Loucy (cell line): ENCODE data around the gene ALS2.

ENCODE experiments used
- H2AFZ ChIP-seq: fragments of 200-600 bp; sonication (generic); 2 replicates; pipeline ENCODE4 v1.6.0; 2016; ENCODE audit warnings: antibody characterized with exemption, mild to moderate bottlenecking, low read length, moderate library complexity
- H3F3A ChIP-seq: fragments of 200-600 bp; 2 replicates; pipeline ENCODE4 v1.6.0; 2016; ENCODE audit warnings: antibody characterized with exemption, low read depth, mild to moderate bottlenecking
- H3K27me3 ChIP-seq: fragments of 200-600 bp; sonication (generic); 2 replicates; pipeline ENCODE4 v1.6.1; 2014; ENCODE audit warnings: low read length, mild to moderate bottlenecking; ENCODE audit not compliant: insufficient read depth, poor library complexity, severe bottlenecking
- H3K36me3 ChIP-seq: fragments of 200-600 bp; sonication (generic); 2 replicates; pipeline ENCODE4 v1.6.1; 2016; ENCODE audit warnings: low read length; ENCODE audit not compliant: insufficient read depth
- H3K4me1 ChIP-seq: fragments of 200-600 bp; sonication (generic); 2 replicates; pipeline ENCODE4 v1.5.1; 2014; ENCODE audit warnings: low read length, mild to moderate bottlenecking; ENCODE audit not compliant: insufficient read depth, poor library complexity, severe bottlenecking
- H3K4me2 ChIP-seq: fragments of 200-600 bp; sonication (generic); 2 replicates; pipeline ENCODE4 v1.6.0; 2014; ENCODE audit warnings: antibody characterized with exemption, low read length, low read depth, mild to moderate bottlenecking; ENCODE audit not compliant: poor library complexity, severe bottlenecking
- H3K4me3 ChIP-seq: fragments of 200-600 bp; sonication (generic); 2 replicates; pipeline ENCODE4 v1.5.1; 2014; ENCODE audit warnings: low read length, mild to moderate bottlenecking, mixed read lengths; ENCODE audit not compliant: poor library complexity, severe bottlenecking
- H3K79me2 ChIP-seq: fragments of 200-600 bp; sonication (generic); 2 replicates; pipeline ENCODE4 v1.6.1; 2014; ENCODE audit warnings: low read length; ENCODE audit not compliant: insufficient read depth
- H3K9ac ChIP-seq: fragments of 200-600 bp; sonication (generic); 2 replicates; pipeline ENCODE4 v1.6.0; 2014; ENCODE audit warnings: mild to moderate bottlenecking, low read depth, low read length, moderate library complexity; ENCODE audit not compliant: poor library complexity, severe bottlenecking
- H3K9me2 ChIP-seq: fragments of 200-600 bp; sonication (generic); replicated peaks from 2 replicates; pipeline ENCODE4 v1.6.1; 2016; ENCODE audit warnings: low read depth, low read length, mixed read lengths
- H3K9me3 ChIP-seq: fragments of 200-600 bp; sonication (generic); 2 replicates; pipeline ENCODE4 v1.6.1; 2014; ENCODE audit warnings: mild to moderate bottlenecking, antibody characterized with exemption, low read length, low read depth; ENCODE audit not compliant: insufficient read depth
- H4K20me1 ChIP-seq: fragments of 200-600 bp; sonication (generic); 2 replicates; pipeline ENCODE4 v1.6.0; 2014; ENCODE audit warnings: antibody characterized with exemption, low read length, mild to moderate bottlenecking; ENCODE audit not compliant: insufficient read depth, poor library complexity, severe bottlenecking
- EZH2phosphoT487 ChIP-seq: fragments of 200-600 bp; IDR thresholded peaks from 2 replicates; pipeline ENCODE4 v1.6.1; 2018; ENCODE audit warnings: antibody characterized with exemption, mild to moderate bottlenecking, moderate library complexity, borderline replicate concordance
- TF ChIP-seq, protein P1 (sequence below): fragments of 200-600 bp; sonication (generic); conservative IDR thresholded peaks from 2 replicates; pipeline ENCODE4 v1.5.1; 2014; ENCODE audit warnings: mild to moderate bottlenecking, antibody characterized with exemption, low read length

The ALS2 gene

GRCh38 chr2:201824212-201824611, 43.5 kb upstream of the ALS2 start:
- Histone ChIP-seq H3K4me3 (no peak overlapping the region), H3K79me2 (no peaks in the 10 kb centered on the region), H3K4me2 (no peak overlapping the region), H3K4me1 (no peaks in the 10 kb centered on the region), H3K9me2 (no peaks in the 10 kb centered on the region), H2AFZ (no peak overlapping the region), H4K20me1 (no peaks in the 10 kb centered on the region), H3F3A (no peaks in the 10 kb centered on the region), H3K27me3 (no peaks in the 10 kb centered on the region), H3K9me3 (no peaks in the 10 kb centered on the region), H3K36me3 (no peaks in the 10 kb centered on the region), H3K9ac (no peak overlapping the region)
- TF ChIP-seq, protein P1, sequence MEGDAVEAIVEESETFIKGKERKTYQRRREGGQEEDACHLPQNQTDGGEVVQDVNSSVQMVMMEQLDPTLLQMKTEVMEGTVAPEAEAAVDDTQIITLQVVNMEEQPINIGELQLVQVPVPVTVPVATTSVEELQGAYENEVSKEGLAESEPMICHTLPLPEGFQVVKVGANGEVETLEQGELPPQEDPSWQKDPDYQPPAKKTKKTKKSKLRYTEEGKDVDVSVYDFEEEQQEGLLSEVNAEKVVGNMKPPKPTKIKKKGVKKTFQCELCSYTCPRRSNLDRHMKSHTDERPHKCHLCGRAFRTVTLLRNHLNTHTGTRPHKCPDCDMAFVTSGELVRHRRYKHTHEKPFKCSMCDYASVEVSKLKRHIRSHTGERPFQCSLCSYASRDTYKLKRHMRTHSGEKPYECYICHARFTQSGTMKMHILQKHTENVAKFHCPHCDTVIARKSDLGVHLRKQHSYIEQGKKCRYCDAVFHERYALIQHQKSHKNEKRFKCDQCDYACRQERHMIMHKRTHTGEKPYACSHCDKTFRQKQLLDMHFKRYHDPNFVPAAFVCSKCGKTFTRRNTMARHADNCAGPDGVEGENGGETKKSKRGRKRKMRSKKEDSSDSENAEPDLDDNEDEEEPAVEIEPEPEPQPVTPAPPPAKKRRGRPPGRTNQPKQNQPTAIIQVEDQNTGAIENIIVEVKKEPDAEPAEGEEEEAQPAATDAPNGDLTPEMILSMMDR: no peak
- TF ChIP-seq EZH2phosphoT487: no peak

- Histone ChIP-seq H3F3A (no peaks in the 10 kb centered on the region), H3K4me3 (no peak overlapping the region), H3K27me3 (no peaks in the 10 kb centered on the region), H3K79me2 (no peaks in the 10 kb centered on the region), H3K4me1 (no peaks in the 10 kb centered on the region), H3K9me2 (no peaks in the 10 kb centered on the region), H3K9me3 (peaks cover 3% of the 10 kb centered on the region; the same call in 1 of the 2 replicates), H2AFZ (no peak overlapping the region), H4K20me1 (no peaks in the 10 kb centered on the region), H3K9ac (no peak overlapping the region), H3K4me2 (no peak overlapping the region), H3K36me3 (no peaks in the 10 kb centered on the region)
- TF ChIP-seq, protein P1: no peak
- TF ChIP-seq EZH2phosphoT487: no peak
These were observed 40.3 kb upstream of the ALS2 start for GRCh38 chr2:201821080-201821479.

DNA sequence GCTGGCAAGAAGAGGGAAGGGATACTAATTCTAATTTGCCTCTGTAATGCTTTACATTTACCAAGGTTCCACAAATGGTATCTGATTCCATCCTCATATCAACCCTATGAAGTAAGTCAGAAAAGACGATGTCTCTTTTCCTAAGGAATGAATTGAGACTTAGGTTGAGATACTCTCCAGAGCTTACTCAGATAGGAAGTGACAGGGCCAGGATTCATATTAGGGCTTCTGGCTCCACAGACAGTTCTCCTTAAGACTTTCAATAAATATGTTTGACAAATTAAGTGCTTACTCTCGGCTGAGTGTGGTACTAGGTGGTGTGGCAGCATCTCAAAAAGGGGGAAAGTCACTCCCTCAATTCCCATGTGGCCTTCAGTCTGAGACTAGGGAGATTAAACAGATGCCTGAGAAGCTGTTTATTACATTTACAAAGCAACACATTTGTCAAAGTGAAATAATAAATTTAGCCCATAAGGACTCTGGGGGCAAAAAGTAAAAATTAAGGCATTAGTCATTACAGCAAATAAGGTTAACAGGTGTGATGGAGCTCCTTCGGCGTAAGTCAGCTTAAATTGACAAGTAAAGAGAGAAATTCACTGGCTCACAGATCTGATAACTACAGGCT, 39.8 kb upstream of the ALS2 start:
- H3K79me2 ChIP-seq: no peaks in the 10 kb centered on the region
- no peaks in the 10 kb centered on the region for H3F3A ChIP-seq
- TF ChIP-seq EZH2phosphoT487: no peak
- TF ChIP-seq, protein P1: no peak
- no peaks in the 10 kb centered on the region for H4K20me1 ChIP-seq
- no peak overlapping the region for H3K4me3 ChIP-seq
- no peaks in the 10 kb centered on the region for H3K4me1 ChIP-seq
- peaks cover 3% of the 10 kb centered on the region; the same call in 1 of the 2 replicates for H3K9me3 ChIP-seq
- no peak overlapping the region for H3K4me2 ChIP-seq
- H2AFZ ChIP-seq: no peak overlapping the region
- H3K27me3 ChIP-seq: no peaks in the 10 kb centered on the region
- no peak overlapping the region for H3K9ac ChIP-seq
- H3K9me2 ChIP-seq: no peaks in the 10 kb centered on the region
- no peaks in the 10 kb centered on the region for H3K36me3 ChIP-seq
